Stimulated activated CD4-positive, alpha-beta T cell treated with anti-CD3 and anti-CD28 coated beads, Interleukin-2, amount 100 ng/mL, for 24 hours (primary cell): ENCODE results near the gene GSE1.
A peak's percentile ranks its signal among the peaks of the same experiment; 100 is the strongest.

ENCODE experiments used
- DNase-seq, 2 donors: peaks; one replicate each; pipeline ENCODE4 v3.0.0-alpha.2; 2020

GSE1 gene

DNA sequence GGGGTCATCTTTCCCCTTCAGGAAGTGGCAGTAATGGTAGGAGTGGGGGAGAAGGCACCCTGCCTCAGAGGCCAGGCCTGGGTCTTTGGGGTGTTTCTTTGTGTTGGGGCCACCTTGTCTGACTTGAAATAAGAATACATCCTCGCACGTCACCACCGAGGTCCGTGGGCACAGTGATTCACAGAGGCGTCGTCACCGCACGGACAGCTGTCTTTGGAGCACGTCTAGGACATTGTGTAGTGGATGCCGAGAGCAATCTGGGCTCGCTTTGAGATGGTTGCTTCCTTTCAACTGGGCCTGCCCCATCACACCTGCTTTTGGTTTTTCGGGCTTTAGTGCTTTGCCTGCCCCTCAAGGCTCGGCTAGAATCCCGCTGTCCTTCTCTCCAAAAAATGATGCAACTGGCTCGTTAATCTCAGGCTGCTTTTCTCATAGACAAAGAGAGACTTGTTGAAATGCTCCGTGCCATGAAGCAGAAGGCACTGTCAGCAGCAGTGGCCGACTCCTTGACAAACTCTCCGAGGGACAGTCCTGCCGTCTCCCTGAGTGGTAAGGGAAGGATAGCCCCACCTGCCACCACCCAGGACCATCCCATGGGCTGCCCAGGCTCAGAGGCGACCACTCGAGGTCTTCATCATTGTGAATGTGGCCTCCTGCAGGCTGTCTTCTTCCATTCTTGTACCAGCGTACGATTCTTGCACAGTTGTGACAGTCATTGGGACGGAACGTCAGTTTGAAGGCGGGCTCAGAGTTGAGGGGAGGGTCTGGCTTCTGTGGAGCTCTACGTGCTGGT, 51.7 kb downstream of the GSE1 start:
- DNase-seq = no peak

DNA sequence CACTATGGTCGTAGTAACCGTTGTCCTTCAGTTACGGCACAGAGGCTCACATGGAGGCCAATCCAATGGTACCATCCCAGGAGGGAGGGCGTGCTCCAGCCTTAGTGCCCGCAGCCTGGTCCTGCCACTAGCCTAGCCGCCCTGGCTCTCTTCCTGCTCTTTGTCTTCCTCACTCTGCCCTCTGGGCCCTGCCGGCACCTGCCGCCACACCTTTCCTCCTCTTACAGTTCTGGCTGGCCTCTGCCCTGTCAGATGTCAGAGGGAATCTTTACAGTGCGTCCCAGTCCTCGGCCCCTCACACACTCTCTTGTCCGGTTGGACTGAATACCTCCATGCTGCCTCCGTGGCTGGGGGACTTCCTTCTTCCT, 52.2 kb downstream of the GSE1 start:
- no peak for DNase-seq

DNA sequence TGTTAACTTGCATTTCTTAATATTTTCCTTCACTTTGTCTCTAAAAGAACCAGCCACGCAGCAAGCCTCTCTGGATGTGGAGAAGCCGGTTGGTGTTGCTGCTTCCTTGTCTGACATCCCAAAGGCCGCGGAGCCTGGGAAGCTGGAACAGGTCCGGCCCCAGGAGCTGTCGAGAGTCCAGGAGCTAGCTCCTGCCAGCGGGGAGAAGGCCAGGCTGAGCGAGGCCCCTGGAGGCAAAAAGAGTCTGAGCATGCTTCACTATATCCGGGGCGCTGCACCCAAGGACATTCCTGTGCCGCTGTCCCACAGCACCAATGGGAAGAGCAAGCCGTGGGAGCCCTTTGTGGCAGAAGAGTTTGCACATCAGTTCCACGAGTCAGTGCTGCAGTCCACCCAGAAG, 52.8 kb downstream of the GSE1 start:
- DNase-seq = no peak

DNA sequence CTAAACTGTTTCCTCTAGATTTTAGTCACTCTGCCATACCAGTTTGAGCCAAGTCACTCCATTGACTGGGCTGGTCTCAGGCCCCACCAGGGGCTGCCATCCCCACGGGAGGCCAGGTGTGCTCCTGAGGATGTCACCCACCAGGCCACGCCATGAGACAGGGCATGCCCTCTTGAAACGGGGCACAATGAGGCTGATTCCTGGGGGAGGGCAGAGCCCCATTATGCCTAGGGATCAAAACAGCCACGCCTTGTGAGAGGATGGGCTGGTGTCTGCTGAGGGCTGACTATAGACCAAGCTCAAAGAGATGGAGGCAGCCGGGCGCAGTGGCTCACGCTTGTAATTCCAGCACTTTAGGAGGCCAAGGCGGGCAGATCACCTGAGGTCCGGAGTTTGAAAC, 54.1 kb downstream of the GSE1 start:
- DNase-seq = no peak

DNA sequence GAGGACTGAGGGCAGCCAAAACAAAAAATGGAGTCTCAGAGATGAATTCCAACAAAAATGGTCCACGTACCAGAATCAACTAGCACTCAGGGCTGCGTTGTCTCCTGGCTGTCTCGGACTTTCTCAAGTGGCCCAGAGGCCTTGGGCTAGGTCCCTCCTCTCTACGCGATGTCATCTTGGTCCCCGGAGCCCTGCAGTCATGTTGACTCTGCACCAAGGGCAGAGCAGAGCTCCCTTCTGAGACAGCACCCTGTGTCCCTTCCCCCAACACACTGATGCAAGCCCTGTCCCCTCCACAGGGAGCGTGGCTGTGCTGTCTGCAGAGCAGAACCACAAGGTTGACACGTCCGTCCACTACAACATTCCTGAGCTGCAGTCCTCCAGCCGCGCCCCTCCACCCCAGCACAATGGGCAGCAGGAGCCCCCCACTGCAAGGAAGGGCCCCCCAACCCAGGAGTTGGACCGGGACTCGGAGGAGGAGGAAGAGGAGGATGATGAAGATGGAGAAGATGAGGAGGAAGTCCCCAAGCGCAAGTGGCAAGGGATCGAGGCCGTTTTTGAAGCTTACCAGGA, 54.8 kb downstream of the GSE1 start:
- DNase-seq = no peak

DNA sequence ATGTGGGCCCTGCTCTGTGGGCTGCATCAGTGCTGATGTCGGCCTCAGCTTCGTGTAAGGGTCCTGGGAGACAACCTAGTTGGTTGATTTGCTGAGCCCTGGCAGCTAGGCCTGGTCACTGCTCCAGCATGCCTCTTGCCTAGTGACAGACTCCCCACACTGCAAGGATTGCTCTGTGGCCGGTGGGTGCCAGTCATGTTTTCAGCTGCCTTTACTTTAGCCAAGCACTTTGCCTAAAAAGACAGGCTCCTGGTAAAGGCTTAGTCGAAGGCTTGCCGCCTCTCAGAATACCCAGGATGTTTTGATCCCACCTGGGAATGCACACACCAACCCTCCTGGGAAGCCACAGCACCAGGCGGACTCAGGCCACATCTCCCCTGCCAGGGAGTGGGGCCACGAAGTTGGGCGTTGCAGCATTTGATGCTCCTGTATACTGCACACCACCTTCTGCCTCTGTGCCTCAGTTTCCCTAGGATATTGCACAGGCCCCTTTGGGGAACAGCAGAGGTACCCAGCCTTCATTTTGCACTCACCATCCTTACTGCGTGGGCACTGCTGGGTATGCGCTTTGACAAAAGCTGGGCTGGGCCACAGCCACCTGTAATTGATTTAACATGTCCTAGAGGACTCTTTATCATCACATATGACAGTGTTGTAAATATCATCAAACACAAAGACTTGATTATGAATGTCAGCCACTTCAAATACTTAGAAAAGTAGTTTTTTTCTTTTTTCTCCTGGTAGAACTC, 55.7 kb downstream of the GSE1 start:
- no peak for DNase-seq

DNA sequence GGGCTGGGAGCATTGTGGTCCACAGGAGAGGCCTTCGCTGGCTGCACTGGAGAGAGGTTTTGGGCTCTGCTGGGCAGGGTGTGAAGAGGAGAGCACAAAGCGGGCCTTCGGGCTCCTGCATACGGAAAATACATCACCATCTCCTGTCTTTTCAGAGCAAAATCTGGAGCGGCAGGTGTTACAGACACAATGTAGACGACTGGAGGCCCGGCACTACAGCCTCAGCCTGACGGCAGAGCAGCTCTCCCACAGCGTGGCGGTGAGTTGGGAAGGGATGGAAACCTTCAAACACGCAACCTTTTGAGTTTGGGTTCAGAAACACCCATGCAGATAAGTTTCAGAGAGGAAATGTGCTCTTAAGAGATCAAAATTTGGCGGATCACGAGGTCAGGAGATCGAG, 57.7 kb downstream of the GSE1 start:
- no peak for DNase-seq

DNA sequence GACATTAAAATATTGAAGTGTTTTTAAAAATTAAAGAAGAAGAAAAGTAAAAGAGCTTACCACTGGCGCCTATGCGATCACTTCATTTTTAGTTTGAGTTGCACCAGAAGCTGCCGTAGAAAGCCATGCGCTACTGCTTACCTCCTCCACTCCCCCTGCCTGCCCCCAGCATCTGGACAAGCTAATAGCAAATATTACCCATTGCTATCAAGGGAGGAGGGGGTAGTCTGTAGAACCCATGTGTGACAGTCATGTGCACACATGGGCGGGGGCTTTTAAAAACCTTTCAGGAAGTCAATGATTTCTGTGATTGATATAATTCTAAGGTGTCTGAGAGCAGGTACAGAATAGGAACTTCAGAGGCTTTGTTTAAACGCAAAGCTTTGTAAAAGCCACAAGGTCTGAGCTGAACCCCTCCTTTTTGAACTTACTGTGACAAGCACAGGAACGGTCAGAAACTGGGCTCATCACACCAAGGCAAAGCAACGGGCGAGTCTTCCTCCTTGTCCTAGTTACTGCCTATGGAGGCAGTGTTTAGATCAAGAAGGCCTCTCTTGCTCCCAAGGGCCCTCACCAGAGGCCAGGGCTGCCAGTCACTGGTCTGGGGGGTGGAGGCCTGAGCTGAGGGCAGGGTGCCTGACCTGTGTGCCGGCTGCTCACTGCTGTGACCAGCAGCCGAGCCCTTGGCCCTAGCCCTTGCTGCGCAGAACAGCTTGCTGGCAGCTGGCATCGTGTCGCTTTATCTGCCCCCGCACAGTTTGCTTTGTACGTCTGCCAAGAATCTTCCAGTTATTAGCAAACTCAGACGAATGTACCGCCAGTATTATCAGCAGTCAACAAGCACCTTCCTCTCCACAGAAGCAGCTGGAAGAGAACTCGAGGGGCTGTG, 60.7 kb downstream of the GSE1 start:
- no peak for DNase-seq

DNA sequence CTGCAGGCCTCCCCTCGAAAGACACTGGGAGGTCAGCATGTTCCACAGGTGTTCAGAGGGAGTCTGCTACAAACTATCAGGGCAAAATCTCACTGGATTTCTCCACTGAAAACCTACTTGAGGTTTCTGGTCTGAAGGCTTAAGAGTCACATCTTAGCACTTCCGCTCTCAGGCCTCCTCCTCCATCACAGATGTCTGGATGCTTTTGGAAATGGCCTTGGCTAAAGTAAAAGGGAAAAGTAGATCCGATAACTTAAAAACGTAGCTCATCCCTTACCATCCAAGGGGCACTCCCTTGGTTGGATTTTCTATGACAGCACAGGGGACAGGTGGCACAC, 61.3 kb downstream of the GSE1 start:
- no peak for DNase-seq

DNA sequence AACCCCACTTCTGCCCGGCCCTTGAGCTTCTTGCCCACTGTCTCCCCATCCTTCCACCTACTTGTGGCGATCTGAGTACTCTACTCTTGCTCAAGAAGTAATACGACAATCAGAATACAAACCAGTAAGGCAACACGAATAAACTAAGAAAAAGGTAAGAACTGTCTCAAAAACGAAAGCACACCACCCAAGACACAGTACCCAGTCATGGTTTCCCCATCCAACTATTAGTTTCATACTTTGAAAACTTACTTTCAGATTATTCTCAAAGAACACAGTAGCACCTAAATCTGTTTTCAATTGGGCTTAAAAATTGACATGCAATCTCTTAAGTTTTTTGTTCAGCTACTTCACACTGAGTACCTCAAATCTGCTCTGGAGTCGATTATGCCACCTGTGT, 61.7 kb downstream of the GSE1 start:
- no peak for DNase-seq

DNA sequence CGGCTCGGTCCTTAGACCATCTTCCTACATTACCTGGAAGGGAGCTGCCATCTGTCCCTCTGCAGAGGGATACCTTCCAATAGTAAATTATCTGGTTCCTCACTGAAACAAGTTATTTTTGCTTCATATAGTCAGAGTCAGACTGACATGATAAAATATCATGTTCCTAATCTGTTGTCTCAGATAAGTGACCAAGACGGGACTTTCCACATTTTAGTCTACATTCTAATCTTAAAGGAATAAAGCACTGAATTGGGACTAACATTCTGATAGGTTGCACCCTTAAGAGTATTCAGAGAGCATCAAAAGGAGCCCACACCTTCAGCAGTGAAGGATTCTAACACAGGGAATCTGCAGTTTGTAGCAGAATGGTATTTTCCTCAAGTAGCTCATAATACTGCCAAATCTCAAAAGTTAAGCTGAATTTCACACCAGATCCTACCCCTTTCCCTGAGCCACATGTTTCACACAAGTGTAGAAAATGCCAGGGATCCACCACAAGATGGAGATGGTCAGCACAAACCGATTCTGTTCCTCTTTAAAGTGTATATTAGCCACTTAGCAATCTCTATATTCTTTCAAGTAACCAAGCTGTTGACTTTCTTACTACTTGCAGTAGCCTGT, 62.2 kb downstream of the GSE1 start:
- DNase-seq = no peak

DNA sequence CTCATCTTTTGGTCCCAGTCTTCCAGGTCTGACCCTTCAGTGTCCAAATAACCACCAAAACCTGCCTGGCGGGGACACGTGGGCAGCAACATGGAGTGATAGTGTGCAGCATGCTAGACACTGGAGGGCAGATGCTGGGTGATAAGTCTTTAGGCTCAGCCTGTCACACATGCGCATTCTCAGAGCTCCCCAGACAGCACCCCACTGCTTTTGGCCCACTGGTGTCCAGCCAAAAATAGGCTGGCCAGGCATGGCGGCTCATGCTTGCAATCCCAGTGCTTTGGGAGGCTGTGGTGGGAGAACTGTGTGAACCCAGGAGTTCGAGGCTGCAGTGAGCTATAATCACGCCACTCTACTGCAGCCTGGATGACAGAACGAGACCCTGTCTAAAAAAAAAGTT, 63.3 kb downstream of the GSE1 start:
- no peak for DNase-seq

DNA sequence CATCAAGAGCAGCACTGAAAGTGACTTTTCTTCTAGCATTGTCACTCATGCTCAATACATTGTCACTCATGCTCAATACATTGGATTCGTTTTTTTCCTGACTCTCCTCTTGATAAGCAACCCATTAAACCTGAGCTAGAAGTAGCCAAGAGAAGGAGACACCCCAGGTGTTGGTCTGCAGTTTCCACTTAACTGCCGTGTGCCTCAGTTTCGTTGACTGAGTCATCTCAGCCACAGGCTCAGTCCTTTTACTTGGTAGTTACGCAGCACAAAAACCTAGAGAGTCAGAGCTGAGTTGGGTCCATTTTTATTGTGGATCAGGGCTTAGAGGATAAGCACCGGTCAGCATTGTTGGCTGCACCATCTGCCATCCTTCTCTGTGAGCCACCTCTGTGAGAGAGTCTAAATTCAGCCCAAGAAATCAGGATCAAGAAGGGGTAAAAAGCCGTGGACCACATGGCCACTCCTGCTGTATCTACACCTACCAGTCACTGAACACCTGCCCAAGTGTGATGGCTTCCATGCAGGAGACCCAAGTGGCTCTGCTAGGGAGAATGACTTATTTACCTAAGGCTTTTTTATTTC, 64.4 kb downstream of the GSE1 start:
- DNase-seq = no peak

DNA sequence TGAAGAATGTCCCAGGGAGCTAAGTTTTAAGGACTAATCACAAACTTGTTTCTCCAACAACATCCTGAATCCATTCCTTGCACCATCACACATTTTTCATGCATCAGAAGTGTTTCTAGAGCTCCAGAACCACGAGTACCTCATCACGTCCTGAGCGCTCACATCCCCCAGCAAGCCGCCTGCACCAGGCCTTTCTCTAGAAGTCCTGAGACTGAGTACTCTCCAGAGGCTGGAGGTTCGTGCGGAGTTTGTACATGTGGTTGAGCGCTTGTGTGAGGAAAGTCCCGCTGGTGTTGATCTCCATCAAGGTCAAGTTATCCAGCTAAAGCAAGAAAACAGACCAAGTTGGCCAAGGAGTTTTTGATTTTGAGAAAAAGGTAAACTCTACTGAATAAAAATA, 64.9 kb downstream of the GSE1 start:
- no peak for DNase-seq

DNA sequence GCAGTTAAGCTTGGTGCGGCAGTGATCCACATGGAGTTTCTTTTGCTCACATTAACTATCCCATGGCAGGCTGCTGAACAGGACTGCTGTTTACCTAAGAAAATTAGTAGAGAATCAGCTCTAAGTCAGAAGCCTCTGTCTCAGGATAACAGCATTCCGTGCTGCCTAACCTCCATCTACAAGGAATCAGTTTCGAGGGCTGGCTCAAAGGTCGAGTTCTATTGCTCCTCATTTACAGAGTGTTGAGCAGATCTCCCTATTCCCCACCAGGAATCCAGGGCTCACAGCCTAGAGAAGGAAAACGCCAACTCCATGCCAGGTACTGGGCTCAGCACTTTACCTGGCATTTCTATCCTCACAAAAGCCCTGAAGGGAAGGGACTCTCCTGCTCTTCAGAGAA, 65.7 kb downstream of the GSE1 start:
- no peak for DNase-seq

DNA sequence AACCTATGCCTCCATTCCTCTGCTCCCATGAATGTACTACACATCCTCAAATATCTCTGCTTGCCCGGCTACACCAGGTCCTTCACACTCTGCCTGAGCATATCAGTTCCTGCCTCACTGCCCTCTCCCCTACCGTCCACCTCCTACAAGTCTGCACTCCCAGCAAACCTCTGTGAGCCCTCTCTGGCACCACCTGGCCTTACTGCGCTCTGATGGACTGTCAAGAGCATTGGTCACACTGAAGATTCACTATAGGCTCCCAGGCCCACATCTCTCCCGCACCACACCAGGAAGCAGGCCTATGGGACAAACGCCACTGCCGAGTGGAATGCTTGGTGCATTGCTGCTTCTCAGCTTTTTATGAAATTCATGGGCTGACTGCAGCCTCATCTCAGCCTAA, 66.7 kb downstream of the GSE1 start:
- DNase-seq = no peak

DNA sequence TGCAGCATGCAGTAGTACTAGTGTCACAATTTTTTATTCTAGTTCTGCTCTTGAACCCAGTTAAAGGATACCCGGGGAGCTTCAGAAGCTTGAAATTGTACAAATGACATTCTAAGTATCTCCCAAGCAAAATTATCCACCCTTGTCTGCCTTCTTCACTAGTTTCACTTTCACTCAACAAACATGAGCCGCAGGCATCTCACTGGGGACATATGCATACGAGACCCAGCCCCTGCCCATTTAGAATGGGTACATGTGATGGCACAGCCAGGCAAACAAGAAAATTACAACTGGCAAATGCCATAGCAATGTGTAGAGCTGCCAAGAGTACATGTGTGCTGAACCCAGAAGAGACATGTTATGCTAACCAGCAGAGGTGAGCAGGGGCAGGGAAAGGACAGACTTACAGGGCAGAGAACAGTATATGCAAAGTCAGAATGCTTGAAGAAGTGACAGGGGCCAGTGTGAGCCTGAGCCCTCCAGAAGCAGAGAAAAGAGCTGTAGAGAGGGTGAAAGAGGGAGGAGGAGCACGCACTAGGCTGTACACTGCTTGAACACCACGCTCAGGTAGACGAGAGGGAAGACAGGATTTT, 67.3 kb downstream of the GSE1 start:
- DNase-seq = no peak

DNA sequence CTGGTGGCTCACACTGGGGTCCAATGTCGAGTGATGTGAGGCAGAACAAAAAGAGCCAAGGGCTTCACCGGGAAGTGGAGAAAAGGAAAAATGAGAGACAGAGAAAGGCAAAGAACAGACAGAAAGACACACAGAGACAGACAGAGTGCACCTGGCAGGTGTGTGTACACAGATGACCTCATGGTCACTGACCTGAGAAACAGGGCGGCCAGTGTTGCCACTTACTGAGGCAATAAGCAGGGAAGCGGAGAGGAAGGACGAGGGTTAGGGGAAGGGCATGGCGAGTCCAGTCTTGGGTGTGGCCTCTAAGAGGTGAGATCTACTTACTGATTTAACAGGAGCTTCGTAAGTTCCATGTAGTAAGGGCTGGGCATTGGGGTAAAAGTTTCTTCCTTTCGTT, 68.1 kb downstream of the GSE1 start:
- no peak for DNase-seq

DNA sequence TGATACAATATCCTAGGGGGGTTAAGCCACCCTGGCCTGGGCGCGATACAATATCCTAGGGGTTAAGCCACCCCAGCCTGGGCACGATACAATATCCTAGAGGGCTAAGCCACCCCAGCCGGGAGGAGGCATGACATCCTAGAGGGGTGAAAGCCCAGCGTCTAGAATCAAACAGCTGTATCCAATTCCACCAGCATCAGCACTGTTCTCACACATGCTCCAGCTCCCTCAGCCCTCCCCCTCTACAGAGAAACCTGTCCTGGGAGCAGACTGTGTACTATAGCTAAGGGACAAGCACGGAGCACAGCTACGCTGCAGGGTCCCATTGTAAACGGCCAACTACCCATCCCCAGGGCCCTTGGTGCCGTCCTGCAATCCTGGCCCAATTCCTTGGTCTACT, 69.4 kb downstream of the GSE1 start:
- DNase-seq = no peak

DNA sequence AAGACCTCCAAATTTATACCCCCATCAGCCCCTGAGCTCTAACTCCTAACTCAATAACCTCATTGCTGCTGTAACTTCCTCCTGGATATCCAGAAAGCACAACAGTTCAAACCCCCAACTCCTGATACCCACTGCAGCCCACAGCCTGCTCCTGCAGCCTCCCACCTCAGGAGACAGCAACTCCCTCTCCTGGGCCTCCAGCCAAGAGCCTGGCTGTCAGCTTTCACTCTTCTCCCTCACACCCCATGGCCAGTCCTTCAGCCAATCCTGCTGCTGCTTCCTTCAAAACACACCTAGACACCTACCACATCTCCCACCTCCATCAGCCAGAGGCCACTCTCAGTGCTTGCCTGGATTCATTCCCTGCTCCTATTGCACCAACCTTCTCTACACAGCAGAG, 70.2 kb downstream of the GSE1 start:
- no peak for DNase-seq

DNA sequence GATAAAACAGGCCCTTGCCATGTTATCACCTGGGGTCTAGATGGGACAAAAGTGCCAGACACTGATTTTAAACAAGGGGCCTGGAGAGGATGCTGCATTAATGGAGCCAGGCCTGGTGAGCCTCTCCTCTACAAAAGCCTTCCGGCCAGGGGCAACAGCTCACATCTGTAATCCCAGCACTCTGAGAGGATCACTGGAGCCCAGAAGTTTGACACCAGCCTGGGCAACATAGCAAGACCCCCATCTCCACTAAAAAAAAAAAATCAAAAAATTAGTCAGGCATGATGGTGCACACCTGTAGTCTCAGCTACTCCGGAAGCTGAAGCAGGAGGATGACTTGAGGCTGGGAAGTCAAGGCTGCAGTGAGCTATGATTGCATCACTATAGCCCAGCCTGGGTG, 72.1 kb downstream of the GSE1 start:
- no peak for DNase-seq

DNA sequence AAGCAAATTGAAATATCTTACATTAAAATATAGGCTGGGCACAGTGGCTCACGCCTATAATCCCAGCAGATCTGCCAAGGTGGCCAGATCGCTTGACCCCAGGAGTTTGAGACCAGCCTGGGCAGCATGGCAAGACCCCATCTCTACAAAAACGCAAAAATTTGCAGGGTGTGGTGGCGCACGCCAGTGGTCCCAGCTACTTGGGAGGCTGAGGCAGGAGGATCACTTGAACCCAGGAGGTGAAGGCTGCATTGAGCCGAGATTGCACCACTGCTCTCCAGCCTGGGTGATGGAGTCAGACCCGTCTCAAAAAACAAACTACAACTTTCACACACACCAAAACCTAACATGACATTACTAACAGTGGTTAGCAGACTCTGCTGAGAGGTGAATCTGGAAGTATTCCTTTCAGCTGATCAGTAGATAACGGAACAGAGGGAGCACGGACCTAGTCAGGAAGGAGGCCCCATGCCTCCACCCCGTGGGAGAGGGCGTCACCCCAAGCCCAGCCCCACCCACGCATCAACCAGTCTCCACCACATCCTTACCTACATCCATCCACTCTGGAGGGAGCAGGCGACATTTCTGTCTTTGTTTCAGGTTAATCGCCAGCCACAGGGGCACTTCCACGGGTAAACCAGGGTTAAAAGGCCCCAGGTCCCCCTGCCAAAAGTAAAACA, 73.9 kb downstream of the GSE1 start:
- peak in 1 of 2 donors; percentile 49 for DNase-seq
